GM19397 (cell line): ENCODE results near the gene PHOSPHO2.

Experiments used
- ATAC-seq: cut with Tn5 transposase; IDR thresholded peaks from one replicate; pipeline ENCODE4 v1.9.1; 2021; ENCODE audit warnings: mild to moderate bottlenecking, moderate library complexity; ENCODE audit not compliant: unreplicated experiment

Gene PHOSPHO2, protein sequence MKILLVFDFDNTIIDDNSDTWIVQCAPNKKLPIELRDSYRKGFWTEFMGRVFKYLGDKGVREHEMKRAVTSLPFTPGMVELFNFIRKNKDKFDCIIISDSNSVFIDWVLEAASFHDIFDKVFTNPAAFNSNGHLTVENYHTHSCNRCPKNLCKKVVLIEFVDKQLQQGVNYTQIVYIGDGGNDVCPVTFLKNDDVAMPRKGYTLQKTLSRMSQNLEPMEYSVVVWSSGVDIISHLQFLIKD

DNA sequence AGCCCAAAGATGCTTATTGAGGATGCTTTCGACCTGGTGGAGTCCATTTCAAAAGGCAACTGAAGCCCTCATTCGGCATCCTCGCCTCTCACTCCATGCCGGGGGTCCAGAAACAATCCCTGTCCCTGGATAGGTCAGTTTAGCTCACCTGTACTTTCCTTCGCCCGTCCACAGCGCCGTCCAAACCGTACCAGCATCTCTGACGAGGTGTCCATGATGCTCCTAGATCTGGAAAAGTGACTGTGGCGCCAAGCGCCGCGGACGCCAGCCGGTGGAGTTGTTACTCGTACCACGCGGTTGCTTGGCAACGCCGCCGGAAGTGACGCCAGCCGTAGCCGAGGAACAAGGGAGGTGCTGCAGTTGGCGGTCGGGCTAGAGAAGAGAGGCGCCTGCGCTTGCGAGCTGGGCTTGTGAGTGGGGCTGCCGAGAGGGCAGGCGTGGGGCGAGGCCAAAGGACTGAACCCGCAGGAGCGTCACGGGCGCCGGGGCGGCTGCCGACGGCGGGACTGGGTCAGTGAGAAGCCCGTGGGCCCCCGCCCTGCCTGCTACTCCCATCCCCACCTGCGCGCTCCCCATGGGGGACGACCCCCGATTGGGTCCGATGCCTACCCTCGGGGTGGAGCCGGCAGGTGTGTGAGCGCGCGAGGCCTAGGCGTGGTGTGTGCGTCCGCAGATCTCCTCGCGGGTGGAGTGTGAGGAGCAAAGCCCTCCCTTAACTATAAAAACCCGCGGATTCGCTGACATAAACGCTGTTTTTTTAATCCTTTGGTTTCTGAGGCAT lies at the start of gene PHOSPHO2, which contains the start of gene CFAP210:
PHOSPHO2 (plus strand) TSS at position 357 of the 781 bp plus-strand sequence. CDS start 6,503 bp downstream, outside the sequence.
CFAP210 (minus strand) TSS at position 293 of the 781 bp plus-strand sequence; CDS start at position 215, 78 bp downstream.
- peak; percentile 100 for ATAC-seq

DNA sequence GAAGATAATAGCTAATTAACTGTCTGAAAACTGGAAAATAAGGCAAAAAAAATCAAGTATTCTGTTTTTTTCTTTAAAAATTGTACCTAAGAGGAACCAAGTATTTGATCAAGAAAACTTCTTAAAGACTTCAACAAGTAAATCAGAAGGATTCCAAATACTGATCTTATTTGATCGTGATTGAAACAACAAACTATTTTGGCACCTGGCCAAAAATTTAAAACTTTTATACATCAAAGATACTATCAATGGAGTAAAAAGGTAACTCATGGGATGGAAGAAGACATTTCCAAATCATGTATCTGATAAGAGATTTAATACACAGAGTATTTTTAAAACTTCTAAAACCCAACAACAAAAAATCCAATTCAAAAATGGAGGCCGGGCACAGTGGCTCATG lies 46.8 kb upstream of the PHOSPHO2 start:
- ATAC-seq: no peak

DNA sequence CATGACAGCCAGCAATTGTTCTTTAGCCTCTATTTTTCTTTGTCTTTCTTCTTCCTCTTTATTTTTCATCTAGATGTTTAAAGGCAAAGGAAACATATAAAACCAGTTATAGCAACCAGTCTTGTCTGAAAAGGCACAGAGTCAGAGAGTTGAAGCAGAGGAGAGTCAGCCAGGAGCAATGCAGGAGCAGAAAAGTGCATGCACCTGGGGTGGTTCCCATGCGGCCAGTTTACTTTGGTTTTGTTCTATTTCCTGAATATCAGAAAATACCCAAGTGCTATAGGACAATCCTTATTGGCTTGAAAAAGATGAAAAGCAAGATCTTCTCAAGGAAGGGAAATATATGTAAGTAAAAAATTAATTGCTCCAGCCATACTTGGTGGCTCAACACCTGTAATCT lies 45.0 kb upstream of the PHOSPHO2 start:
- ATAC-seq: no peak

DNA sequence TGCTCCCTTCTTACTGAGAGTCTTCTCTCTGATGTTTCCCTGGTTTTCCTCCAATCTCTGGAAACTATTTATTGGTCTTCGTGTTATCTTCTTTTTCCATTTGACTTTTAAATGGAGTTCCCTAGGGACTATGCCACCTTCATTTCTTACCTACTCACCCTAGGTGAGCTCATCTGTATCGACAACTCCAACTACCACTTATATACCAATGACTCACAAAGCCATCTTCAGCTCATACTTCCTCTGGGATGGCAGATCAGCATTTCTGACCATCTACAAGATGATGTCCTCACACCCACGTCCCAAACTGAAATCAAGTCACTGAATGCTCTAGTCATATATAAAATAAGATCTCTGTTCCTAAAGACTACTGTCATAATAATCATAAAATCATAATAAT lies 40.6 kb upstream of the PHOSPHO2 start:
- ATAC-seq: no peak

DNA sequence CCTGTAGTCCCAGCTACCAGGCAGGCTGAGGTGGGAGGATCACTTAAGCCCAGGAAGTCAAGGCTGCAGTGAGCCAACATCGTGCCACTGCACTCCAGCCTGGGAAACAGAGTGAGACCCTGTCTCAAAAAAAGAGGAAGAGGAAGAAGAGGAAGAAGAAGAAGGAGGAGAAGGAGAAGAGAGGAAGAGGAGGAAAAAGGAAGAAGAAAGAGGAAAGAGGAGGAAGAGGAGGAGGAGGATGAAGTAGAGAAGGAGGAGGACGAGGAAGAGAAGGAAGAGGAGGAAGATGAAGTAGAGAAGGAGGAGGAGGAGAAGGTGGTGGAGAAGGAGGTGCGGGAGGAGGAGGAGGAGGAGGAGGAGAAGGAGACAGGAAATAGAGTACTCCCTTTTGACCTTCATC lies 38.1 kb upstream of the PHOSPHO2 start:
- no peak for ATAC-seq

DNA sequence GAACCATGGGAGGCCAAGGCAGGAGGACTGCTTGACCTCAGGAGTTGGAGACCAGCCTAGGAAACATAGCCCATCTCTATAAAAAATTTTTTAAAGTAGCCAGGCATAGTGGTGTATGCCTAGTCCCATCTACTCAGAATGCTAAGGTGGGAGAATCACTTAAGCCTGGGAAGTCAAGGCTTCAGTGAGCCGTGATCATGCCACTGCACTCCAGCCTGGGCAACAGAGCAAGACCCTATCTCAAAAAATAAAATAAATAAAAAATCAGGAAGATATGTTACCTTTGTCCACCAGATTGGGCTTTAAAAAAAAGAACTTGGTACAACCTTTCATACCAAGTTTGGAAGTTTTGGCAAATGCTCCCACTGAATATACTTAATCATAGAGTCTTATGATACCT lies 35.4 kb upstream of the PHOSPHO2 start:
- no peak for ATAC-seq

DNA sequence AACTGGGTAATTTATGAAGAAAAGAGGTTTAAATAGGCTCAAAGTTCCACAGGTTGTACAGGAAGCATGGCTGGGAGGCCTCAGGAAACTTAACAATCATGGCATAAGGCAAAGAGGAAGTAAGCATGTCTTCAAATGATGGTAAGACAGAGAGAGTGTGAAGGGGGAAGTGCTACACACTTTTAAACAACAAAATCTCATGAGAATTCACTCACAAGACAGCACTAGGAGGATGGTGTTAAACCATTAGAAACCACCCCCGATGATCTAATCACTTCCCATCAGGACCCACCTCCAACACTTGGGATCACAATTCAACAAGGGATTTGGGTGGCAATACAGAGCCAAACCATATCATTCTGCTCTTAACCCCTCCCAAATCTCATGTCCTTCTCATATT lies 34.9 kb upstream of the PHOSPHO2 start:
- no peak for ATAC-seq

DNA sequence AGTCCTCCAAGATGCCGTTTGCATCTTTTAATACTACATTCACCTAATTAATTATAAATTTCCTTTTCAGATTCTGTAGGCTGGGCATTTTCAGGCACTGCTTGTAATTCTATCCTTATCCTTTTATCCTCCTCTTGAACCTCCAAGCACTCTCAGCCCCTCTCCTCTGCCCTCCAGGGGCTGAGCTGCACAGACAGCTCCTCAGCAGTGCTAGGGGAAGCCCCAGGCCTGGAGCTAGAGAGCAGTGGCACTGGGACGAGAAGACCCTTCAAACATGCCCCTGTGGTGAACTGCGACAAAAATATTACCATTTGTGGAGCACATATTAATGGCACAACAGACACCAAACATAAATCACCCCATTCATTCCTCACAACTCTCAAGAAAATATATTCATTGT lies 33.0 kb upstream of the PHOSPHO2 start:
- no peak for ATAC-seq

DNA sequence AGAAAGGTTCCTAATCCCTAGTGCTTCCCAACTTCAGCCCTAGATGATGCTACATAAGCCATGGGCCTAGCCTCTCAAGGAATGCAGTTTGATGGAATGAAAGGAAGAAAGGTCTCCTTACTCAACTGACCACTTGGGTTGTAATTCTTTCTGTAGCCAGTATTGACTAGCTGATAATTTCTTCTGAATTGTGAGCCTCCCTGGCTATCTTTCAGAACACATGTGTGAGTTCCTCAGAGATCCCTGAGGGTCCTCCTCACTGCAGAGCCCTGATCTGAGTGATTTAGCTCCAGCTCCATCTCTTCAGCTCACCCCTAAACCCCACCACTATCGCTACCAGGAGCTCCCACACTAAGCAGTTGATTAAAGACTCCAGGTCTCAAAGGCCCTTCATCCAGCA lies 31.5 kb upstream of the PHOSPHO2 start:
- ATAC-seq: no peak

DNA sequence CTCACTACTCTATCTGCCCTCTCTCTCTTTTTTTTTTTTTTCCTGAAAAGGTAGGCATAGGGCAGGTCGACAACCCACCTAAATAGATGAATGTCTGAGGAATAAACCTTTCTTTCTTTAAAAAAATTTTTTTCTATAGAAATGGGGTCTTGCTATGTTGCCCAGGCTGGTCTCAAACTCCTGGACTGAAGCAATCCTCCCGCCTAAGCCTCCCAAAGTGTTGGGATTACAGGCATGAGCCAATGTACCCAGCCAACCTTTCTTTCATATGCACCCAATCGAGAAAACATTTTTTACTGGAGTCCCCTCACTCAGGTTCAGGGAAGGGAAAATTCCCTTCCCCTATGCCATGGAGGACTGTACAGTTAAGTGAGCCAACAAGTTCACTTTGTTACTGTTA lies 31.0 kb upstream of the PHOSPHO2 start:
- ATAC-seq: no peak

DNA sequence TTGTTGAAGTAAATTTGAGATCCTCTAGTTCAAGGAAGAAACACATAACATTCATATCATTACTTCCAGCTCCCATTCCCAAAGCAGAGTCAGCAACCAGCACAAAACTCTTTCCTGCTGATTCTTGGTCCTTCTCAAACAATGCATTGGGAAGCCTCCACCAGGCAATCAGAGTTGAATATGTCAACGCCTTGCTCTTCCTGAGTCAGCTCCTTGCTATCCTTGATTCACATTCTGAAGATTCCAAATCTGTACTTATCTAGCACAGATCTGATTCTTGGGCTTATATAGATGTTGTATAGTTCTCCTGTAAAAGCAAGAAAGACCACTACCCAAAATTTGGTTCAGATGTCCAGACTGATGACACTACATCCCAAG lies 29.7 kb upstream of the PHOSPHO2 start:
- no peak for ATAC-seq

DNA sequence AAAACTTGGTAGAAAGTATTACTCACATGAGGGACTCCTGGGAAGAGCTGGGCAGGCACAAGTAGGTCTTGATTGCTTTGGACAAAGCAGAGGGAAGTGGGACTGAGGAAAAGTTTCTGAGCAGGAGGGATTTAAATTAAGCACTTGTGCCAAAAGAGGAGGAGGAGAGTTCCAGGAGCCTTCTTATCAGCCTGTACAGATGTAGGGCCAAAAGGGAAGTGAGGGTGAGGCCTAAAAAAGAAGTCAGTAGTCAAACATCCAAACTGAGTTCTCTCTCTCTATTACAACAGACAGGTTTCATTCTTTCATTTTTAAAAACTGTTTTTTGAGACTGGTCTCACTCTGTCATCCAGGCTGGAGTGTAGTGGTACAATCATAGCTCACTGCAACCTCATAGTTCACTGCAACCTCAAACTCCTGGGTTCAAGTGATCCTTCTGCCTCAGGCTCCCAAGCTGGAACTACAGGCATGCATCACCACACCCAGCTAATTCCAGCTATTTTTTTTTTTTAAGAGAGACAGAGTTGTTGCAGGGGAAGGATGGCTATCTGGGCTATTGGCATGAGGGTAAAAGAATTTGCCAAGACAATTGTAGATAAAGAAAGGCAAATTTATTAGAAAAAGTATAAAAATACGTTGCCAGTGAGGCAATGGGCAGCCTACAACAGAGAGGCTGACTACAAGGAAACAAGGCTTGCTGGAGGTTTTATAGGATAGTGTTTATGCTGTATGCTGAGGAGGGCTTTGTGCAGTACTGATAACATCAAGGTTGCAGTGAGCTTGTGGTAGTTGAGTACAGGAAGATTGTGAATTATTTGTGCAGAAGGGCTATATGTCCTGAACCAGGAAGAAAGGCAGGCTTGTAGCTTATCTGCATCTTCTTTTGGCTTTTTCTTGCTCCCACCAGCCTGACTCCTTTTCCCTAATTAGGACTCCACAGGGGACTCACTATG lies 29.0 kb upstream of the PHOSPHO2 start:
- ATAC-seq: no peak

DNA sequence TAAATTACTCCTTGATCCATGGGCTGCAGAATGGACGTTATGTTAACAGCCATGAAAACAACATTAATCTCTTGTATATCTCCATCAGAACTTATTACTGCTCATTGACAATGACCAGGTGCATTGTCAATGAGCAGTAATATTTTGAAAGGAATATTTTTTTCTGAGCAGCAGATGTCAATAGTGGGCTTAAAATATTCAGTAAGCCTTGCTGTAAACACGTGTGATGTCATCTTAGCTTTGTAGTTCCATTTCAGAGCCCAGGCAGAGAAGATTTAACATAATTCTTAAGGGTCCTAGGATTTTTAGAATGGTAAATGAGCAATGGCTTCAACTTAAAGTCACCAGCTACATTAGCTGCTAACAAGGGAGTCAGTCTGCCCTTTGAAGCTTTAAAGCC lies 26.7 kb upstream of the PHOSPHO2 start:
- no peak for ATAC-seq

DNA sequence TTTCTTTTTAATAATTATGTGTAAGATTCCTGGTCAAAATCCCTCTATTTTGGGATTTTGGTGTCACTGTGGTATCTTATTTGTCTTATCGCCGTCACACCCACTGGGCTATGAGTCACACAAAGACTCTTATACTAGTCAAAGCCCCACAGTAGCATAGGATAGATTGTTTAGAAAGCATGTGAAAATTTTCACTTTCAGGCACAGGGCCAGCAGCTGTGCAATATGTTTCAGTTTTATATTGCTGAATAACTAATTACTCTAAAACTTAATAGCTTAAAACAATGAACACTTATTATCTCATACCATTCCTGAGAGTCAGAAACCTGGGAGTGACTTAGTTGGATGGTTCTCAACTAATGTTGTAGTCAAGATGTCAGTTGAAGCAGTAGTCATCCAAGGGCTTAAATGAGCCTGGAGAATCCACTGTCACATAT lies 24.0 kb upstream of the PHOSPHO2 start:
- ATAC-seq: no peak

DNA sequence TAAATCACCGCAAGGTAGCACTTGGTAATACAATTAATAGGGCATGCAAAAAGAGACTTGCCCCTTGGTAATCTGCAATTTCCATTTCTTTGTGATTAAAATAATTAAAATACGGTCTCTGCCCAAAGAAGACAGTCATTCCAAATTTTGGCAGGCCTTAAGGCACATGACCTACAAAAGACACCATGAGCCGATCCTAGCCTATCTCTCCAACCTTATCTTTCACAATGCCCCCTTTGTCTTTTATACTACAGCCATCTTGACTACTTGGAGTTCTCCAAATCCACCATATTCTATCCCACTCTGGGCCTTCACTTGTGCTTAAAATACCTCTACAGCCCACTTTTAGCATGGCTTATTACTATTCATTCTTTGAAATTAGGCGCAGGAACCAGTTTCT lies 23.3 kb upstream of the PHOSPHO2 start:
- no peak for ATAC-seq

DNA sequence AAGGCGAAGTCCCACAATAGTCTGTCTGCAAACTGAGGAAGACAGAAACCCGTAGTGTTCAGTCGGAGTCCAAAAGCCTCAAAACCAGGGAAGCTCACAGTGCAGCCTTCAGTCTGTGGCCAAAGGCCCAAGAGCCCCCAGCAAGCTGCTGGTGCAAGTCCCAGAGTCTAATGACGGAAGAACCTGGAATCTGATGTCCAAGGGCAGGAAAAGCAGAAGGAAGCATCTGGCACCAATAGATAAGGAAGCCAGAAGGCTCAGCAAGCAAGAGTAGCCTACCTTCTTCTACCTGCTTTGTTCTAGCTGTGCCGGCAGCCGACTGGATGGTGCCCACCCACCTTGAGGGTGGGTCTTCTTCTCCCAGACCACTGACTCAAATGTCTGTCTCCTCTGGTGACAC lies 21.9 kb upstream of the PHOSPHO2 start:
- no peak for ATAC-seq

DNA sequence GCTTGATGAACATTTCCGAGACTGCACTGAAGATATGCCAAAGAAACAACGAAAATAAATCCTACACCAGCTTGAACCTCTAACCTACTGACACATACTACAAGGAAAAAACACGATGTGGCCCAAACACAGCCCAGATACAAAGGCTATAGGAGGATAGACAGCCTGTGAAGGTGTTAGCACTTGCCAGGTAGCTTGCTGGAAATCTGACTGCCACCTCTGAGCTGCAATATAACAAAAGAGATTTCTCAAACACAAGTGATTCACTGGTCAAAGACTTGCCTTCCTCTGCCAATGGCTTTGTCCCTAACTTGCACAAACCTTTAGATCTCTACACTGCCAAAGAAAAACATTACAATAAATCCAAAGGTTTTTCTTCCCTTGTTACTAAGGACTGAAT lies 21.2 kb upstream of the PHOSPHO2 start:
- ATAC-seq: no peak

DNA sequence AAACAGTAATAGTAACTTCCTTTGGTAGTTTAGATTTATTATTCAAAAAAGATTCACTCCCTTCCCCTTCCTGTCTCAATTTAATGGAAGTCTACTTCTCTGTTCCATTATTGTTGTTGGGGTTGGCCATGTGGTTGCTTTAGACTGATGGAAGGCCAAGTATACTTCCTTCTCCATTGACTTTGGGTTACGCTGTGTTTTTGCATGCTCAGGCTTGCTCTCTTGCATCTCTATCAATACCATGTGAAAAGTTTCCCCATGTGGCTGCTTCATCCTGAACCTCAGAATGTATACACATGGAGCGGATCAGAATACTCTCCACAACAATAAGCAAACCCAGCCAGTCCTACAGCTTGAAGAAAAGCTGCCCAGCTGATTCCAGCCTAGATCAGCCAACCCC lies 20.3 kb upstream of the PHOSPHO2 start:
- no peak for ATAC-seq

DNA sequence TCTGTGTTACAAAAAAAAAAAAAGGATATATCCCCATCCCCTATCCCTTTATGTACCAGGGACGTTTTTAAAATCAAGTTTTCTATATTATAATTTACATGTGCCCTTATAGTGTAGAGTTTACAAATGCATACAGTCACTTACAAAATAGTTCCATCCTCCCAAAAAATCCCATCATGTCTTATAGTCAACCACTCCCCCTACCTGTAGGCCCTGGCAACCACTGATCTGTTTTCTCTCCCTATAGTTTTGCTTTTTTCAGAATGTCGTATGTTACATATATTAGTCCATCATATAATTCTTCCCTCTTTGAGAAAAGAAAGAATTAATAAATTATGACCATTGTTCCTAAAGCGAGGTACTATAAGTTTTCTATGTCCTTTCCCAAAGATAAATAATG lies 17.9 kb upstream of the PHOSPHO2 start:
- ATAC-seq: no peak

DNA sequence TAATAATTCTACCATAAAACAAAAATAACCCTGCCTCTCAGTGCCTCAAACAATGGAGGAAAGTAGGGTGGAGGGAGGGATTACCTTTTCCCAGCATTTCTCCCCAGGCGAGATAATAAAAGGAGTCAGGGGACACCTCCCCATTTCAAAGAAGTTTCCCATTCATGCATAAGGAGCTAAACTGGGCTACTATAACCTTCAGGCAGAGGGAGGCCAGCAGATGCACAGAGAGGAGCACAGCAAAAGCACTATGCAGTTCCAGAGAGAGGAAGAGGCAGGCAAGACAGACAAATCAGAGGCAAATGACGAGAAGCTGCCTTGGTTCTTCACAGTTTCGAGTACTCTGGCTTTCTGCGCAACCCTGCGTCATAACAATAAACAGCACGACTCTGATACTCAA lies 17.4 kb upstream of the PHOSPHO2 start:
- ATAC-seq: no peak

DNA sequence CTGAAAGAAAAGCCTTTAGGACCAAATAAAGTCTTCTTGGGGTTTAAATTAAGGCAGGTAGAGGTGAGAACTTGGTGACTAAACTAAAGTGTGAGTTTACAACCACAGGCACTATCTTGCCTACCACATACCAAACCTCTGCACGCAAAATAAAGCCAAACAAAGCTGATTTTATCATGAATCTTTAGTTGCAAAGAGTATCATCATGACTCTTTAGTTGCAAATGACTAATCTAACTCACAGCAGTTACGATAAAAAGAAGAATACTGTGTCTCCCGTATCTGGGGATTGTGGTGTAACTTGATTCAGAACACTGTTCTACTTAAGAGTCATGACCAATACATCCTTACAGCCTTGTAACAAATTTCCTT lies 11.2 kb upstream of the PHOSPHO2 start:
- ATAC-seq: no peak
